Measurements from ENCODE around the gene GIPC3. TPM values are rescaled to one million over a fixed set of nuclear protein-coding genes. Genes with fewer than 3 reads are reported as not detected.

GIPC3 gene
- total RNA-seq, 5 donors from 2014 or later (not counting 1 experiment from before 2014, with no cell fraction given): 1.5 to 4.3 (median 2.7) TPM

DNA sequence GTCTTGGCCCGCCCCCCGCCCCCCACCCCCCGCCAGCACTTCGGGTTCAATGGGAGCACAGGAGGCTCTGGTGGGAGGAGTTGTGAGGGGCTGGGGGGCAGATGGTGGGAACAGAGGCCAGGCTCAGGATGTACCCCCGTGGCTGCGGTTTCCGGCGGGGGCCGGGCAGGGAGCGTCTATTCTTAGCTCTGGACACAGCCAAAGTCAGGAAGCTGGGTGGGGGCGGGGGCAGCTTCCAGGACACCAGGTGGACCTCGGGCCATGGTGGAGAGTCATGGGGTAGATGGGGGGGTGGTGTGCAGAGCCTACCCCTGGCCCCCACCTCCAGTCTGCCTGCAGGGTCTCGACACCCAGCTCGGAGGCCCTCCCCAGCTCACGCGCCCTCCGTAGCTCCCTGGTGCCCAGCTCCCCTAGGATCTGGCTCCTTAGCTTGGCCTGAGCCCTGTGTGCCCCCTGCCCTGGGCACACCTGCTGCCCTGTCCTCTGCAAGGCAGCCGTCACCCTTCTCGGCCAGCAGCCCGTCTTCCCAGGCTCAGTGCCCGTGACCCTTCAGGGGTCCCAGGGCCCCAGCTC is 23.6 kb downstream of the GIPC3 start:
- ChIA-PET POLR2A (interaction anchor here in 1 of 2 donors (0.7 kb wide), 1 partner anchor 8 kb away, joined by 3 read pairs; no protein-coding TSS in a partner anchor), CTCF (interaction anchor here in 1 of 2 donors (0.6 kb wide), 1 partner anchor 29 kb away, joined by 5 read pairs; no protein-coding TSS in a partner anchor)
- Mint-ChIP-seq H3K4me1 (peaks cover 8 to 13% (median 12%) of the 10 kb centered on the region in 3 donors), H3K27me3 (no peaks in the 10 kb centered on the region), H3K9me3 (no peaks in the 10 kb centered on the region), H3K36me3 (peaks cover 5% of the 10 kb centered on the region), H3K4me3 (no peak overlapping the region), H3K27ac (no peak overlapping the region)
- Histone ChIP-seq H3K4me3 (ENCODE audit: control insufficient read depth in 1 of 2, extremely low read depth in 1 of 2, low read length in 1 of 2) (no peak overlapping the region), H3K4me1 (ENCODE audit: control insufficient read depth in 1 of 2, extremely low read depth in 1 of 2, insufficient read depth in 2 of 2, low read length in 2 of 2) (peaks cover 10 to 54% of the 10 kb centered on the region in 2 experiments), H3K27ac (ENCODE audit: low read length) (no peak overlapping the region), H3K27me3 (replicated peaks in 1 of 2; ENCODE audit: control insufficient read depth in 2 of 2, extremely low read depth in 1 of 2, insufficient read depth in 2 of 2, low read length in 1 of 2) (peaks cover 0 to 34% of the 10 kb centered on the region in 2 experiments), H3K36me3 (ENCODE audit: control insufficient read depth in 2 of 2, extremely low read depth in 1 of 2, insufficient read depth in 1 of 2, low read length in 1 of 2) (peaks cover 10 to 17% of the 10 kb centered on the region in 2 donors), H3K9me3 (no peaks in the 10 kb centered on the region)
- no peak for DNase-seq
- ATAC-seq (replicated peaks in 1 of 4): no peak
- WGBS (ENCODE audit: insufficient coverage): 48% methylated on average over 10 of the region's 21 CpGs

DNA sequence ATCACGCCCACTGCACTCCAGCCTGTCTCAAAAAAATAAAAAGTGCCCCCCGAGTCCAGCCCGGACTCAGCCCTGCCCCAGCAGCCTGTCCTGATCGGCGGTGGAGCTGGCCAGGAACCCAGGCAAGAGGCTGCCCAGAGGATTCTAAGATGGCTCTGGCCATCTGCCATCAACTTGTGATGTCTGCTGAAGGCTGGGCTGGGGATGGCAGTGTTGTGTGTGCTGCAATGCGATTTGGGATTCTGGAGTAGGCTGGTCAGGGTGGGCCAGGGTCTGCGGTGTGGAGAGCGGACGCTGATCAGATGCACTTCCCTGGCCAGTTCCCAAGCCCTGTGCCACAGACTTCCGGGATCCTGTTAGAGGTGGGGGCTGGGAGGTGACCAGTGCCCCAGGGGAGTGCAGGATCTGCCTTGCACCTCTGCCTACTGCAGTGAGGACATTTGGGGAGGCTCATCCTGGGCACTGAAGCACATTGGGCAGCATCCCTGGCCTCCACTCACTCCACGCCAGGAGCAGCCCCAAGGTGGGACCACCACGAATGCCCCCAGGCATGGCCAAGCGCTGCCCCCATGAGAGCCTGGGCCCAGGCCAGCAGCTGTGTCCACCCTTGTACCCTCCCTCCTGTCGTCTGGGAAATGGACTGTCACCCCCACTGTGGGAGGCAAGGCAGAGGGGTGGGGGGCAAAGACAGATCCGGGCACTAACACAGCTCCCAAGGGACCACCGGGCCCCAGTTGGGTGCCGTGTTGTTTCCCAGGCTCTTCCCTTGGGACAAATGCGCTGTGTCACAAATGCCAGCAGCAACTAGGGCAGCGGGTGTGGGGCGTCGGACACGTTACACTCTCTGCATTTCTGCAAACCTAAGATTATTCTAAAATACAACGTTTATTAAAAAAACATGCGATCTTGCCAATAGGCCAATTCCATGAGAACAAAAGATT is 24.8 kb downstream of the GIPC3 start:
- peaks cover 8 to 41% of the 10 kb centered on the region in 2 experiments for H3K4me1 ChIP-seq (ENCODE audit: control insufficient read depth in 1 of 2, extremely low read depth in 1 of 2, insufficient read depth in 2 of 2, low read length in 2 of 2)
- POLR2A ChIA-PET: interaction anchor here in 1 of 2 donors (0.7 kb wide), 1 partner anchor 10 kb away, joined by 3 read pairs; no protein-coding TSS in a partner anchor
- Mint-ChIP-seq H3K27ac (no peak overlapping the region), H3K36me3 (peaks cover 5% of the 10 kb centered on the region), H3K9me3 (no peaks in the 10 kb centered on the region), H3K27me3 (no peaks in the 10 kb centered on the region), H3K4me3 (no peak overlapping the region), H3K4me1 (peaks cover 8 to 13% (median 12%) of the 10 kb centered on the region in 3 donors)
- H3K4me3 ChIP-seq (ENCODE audit: control insufficient read depth in 1 of 2, extremely low read depth in 1 of 2, low read length in 1 of 2): no peak overlapping the region
- H3K9me3 ChIP-seq: no peaks in the 10 kb centered on the region
- DNase-seq (no peak), ATAC-seq (replicated peaks in 1 of 4) (no peak)
- H3K27ac ChIP-seq (ENCODE audit: low read length): no peak overlapping the region
- peaks cover 12 to 17% of the 10 kb centered on the region in 2 donors for H3K36me3 ChIP-seq (ENCODE audit: control insufficient read depth in 2 of 2, extremely low read depth in 1 of 2, insufficient read depth in 1 of 2, low read length in 1 of 2)
- peaks cover 0 to 22% of the 10 kb centered on the region in 2 experiments for H3K27me3 ChIP-seq (replicated peaks in 1 of 2; ENCODE audit: control insufficient read depth in 2 of 2, extremely low read depth in 1 of 2, insufficient read depth in 2 of 2, low read length in 1 of 2)
- CTCF ChIA-PET: interaction anchor here in 1 of 2 donors (0.5 kb wide), 1 partner anchor 1829 kb away, joined by 3 read pairs; no protein-coding TSS in a partner anchor
- 94% methylated on average over 15 of the region's 24 CpGs for WGBS (ENCODE audit: insufficient coverage)

DNA sequence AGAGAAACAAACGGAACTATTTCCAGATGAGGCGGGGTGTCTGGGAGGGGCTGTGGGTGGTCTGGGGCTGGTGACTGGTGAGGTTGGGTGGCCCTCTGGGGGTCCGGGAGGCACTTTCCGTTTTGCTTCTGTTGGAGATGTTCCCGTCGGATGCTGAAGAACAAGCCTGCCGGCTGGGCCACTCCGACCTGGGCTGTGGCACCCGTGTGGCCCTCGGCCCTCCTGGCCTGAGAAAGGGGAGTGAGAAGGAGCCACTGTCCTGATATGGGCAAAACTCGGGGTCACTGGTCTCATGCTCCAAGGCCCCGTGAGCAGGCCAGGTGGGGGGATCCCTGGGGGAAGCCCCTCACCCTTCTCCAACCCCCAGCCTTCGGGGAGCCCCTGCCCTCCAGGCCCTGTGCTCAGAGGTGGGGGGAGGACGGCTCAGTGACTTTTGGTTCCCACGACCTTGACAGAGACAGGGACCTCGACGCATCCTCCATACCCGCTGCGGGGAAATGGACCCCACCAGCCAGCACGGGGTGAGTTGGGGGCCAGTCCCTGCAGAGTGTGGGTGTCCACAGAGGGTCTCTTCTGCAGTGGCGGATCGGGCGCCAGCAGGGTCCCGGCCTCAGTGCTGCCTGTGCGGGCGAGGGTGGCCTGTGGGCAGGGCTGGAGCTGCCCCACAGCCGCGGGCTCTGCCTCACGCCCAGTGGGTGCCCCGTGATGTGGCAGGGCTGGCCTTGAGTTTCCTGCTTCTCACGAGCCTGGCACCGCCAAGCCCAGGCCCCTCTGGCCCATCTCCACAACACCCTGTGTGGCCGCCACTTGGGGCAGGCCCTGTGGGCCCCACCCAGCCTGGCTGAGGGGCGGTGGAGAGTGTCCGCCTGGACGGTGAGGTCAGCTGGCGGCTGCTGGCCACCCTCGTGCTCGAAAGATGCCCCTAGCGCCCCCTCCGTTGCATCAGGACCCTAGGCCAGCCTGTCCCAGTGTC is 25.8 kb downstream of the GIPC3 start:
- no peak for DNase-seq
- POLR2A ChIA-PET: no interaction called here
- Histone ChIP-seq H3K4me1 (ENCODE audit: control insufficient read depth in 1 of 2, extremely low read depth in 1 of 2, insufficient read depth in 2 of 2, low read length in 2 of 2) (peaks cover 0 to 32% of the 10 kb centered on the region in 2 experiments), H3K36me3 (ENCODE audit: control insufficient read depth in 2 of 2, extremely low read depth in 1 of 2, insufficient read depth in 1 of 2, low read length in 1 of 2) (peaks cover 12 to 21% of the 10 kb centered on the region in 2 donors), H3K27ac (ENCODE audit: low read length) (no peak overlapping the region), H3K27me3 (replicated peaks in 1 of 2; ENCODE audit: control insufficient read depth in 2 of 2, extremely low read depth in 1 of 2, insufficient read depth in 2 of 2, low read length in 1 of 2) (peaks cover 0 to 17% of the 10 kb centered on the region in 2 experiments), H3K9me3 (no peaks in the 10 kb centered on the region), H3K4me3 (ENCODE audit: control insufficient read depth in 1 of 2, extremely low read depth in 1 of 2, low read length in 1 of 2) (no peak overlapping the region)
- peaks cover 5% of the 10 kb centered on the region for H3K36me3 Mint-ChIP-seq
- H3K27me3 Mint-ChIP-seq: no peaks in the 10 kb centered on the region
- H3K4me3 Mint-ChIP-seq: no peak overlapping the region
- CTCF ChIA-PET: interaction anchor here in 1 of 2 donors (0.6 kb wide), 1 partner anchor 758 kb away, joined by 3 read pairs; no protein-coding TSS in a partner anchor
- H3K27ac Mint-ChIP-seq: no peak overlapping the region
- H3K4me1 Mint-ChIP-seq: peaks cover 8 to 13% (median 12%) of the 10 kb centered on the region in 3 donors
- ATAC-seq (replicated peaks in 1 of 4): no peak
- WGBS (ENCODE audit: insufficient coverage): 90% methylated on average over 22 of the region's 41 CpGs
- no peaks in the 10 kb centered on the region for H3K9me3 Mint-ChIP-seq

DNA sequence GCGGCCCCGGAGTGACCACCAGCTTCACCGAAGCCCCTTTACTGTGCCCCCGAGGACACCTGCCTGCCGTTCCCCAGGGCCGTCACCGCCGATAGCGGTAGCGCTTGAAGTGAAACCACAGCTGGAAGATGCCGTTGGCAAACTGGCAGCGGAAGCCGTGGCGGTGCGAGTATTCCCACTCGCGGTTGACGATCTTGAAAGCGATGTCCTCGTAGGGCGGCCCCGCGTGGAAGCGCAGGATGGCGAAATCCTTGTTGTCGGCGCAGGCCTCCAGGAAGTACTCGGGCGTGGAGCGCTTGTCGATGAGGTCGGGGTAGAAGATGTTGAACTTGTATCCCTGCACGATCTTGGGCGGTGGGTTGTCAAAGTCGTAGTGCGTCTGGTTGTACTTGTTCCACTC is 26.6 kb downstream of the GIPC3 start:
- Histone ChIP-seq H3K27ac (ENCODE audit: low read length) (no peak overlapping the region), H3K27me3 (replicated peaks in 1 of 2; ENCODE audit: control insufficient read depth in 2 of 2, extremely low read depth in 1 of 2, insufficient read depth in 2 of 2, low read length in 1 of 2) (peaks cover 0 to 11% of the 10 kb centered on the region in 2 experiments), H3K4me1 (ENCODE audit: control insufficient read depth in 1 of 2, extremely low read depth in 1 of 2, insufficient read depth in 2 of 2, low read length in 2 of 2) (peaks cover 0 to 24% of the 10 kb centered on the region in 2 experiments), H3K36me3 (ENCODE audit: control insufficient read depth in 2 of 2, extremely low read depth in 1 of 2, insufficient read depth in 1 of 2, low read length in 1 of 2) (peaks cover 12 to 21% of the 10 kb centered on the region in 2 donors), H3K4me3 (ENCODE audit: control insufficient read depth in 1 of 2, extremely low read depth in 1 of 2, low read length in 1 of 2) (no peak overlapping the region), H3K9me3 (no peaks in the 10 kb centered on the region)
- Mint-ChIP-seq H3K27me3 (no peaks in the 10 kb centered on the region), H3K4me1 (peaks cover 8 to 13% (median 12%) of the 10 kb centered on the region in 3 donors), H3K36me3 (peaks cover 5% of the 10 kb centered on the region), H3K27ac (no peak overlapping the region), H3K9me3 (no peaks in the 10 kb centered on the region), H3K4me3 (no peak overlapping the region)
- ATAC-seq (replicated peaks in 1 of 4): no peak
- WGBS (ENCODE audit: insufficient coverage): 94% methylated on average over 36 of the region's 36 CpGs
- ChIA-PET POLR2A (no interaction called here), CTCF (interaction anchor here in 1 of 2 donors (0.6 kb wide), 1 partner anchor 757 kb away, joined by 3 read pairs; no protein-coding TSS in a partner anchor)
- no peak for DNase-seq

DNA sequence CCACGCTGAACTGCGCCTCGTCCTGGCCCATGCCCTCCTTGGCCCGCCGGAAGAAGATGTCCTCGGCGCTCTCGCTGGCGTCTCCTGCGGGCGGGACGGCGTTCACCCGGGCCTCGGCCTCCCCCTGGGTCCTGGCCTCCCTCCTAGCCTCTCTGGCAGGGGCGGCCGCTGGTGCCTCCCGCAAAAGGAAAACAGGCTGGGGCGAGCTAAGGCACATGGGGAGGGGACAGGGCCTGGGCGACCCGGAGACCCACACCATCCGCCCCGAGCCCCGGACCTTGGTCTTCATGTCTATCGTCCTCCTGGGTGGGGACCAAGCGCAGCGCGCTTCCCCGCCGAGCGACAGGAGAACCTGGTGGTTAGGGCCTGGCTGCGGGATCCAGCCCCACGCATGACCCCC is 27.1 kb downstream of the GIPC3 start:
- ChIA-PET POLR2A (no interaction called here), CTCF (no interaction called here)
- H3K4me1 ChIP-seq (ENCODE audit: control insufficient read depth in 1 of 2, extremely low read depth in 1 of 2, insufficient read depth in 2 of 2, low read length in 2 of 2): peaks cover 0 to 19% of the 10 kb centered on the region in 2 experiments
- Mint-ChIP-seq H3K36me3 (peaks cover 5% of the 10 kb centered on the region), H3K27me3 (no peaks in the 10 kb centered on the region), H3K27ac (no peak overlapping the region), H3K4me3 (no peak overlapping the region), H3K9me3 (no peaks in the 10 kb centered on the region), H3K4me1 (peaks cover 12 to 13% (median 13%) of the 10 kb centered on the region in 3 donors)
- ATAC-seq (replicated peaks in 1 of 4): no peak
- peaks cover 12 to 21% of the 10 kb centered on the region in 2 donors for H3K36me3 ChIP-seq (ENCODE audit: control insufficient read depth in 2 of 2, extremely low read depth in 1 of 2, insufficient read depth in 1 of 2, low read length in 1 of 2)
- no peaks in the 10 kb centered on the region for H3K9me3 ChIP-seq
- H3K4me3 ChIP-seq (ENCODE audit: control insufficient read depth in 1 of 2, extremely low read depth in 1 of 2, low read length in 1 of 2): no peak overlapping the region
- H3K27me3 ChIP-seq (replicated peaks in 1 of 2; ENCODE audit: control insufficient read depth in 2 of 2, extremely low read depth in 1 of 2, insufficient read depth in 2 of 2, low read length in 1 of 2): peaks cover 0 to 8% of the 10 kb centered on the region in 2 experiments
- WGBS (ENCODE audit: insufficient coverage): 97% methylated on average over 29 of the region's 33 CpGs
- DNase-seq: no peak
- no peak overlapping the region for H3K27ac ChIP-seq (ENCODE audit: low read length)

Measured in T-cell (primary cell).